Measurements from ENCODE around the gene DCLK2. TPM values are rescaled to one million over a fixed set of nuclear protein-coding genes. Genes with fewer than 3 reads are reported as not detected.

The DCLK2 gene
- total RNA-seq, 2 donors from 2014 or later: 0.20 to 0.42 TPM

- Mint-ChIP-seq H3K27ac (no peak overlapping the region), H3K4me3 (no peak overlapping the region), H3K27me3 (ENCODE audit: insufficient read depth) (no peaks in the 10 kb centered on the region), H3K4me1 (no peaks in the 10 kb centered on the region), H3K36me3 (ENCODE audit: low read depth) (no peaks in the 10 kb centered on the region), H3K9me3 (no peaks in the 10 kb centered on the region)
- Histone ChIP-seq H3K27me3 (ENCODE audit: control insufficient read depth, insufficient read depth, low read length, poor library complexity, severe bottlenecking) (no peaks in the 10 kb centered on the region), H3K4me1 (ENCODE audit: control insufficient read depth, insufficient read depth, low read length) (no peaks in the 10 kb centered on the region), H3K4me3 (ENCODE audit: low read length) (no peak overlapping the region), H3K36me3 (ENCODE audit: control insufficient read depth, insufficient read depth, low read length) (no peaks in the 10 kb centered on the region), H3K9me3 (ENCODE audit: control insufficient read depth, low read length) (no peaks in the 10 kb centered on the region), H3K9ac (ENCODE audit: extremely low read depth, low read length, poor library complexity, severe bottlenecking) (no peak overlapping the region), H3K27ac (ENCODE audit: low read depth, low read length) (no peak overlapping the region)
- WGBS, 2 experiments (ENCODE audit: insufficient coverage in 1 of 2, insufficient read length in 1 of 2): 85 to 94% methylated on average over 4 of the region's 4 CpGs
- no peak for TF ChIP-seq CTCF (conservative IDR thresholded peaks at IDR 0.05)
- DNase-seq: no peak
Measured at GRCh38 chr4:150139297-150139865, 61.1 kb downstream of the DCLK2 start.

- no peak overlapping the region for H3K4me3 Mint-ChIP-seq
- DNase-seq: no peak
- no peaks in the 10 kb centered on the region for H3K27me3 Mint-ChIP-seq (ENCODE audit: insufficient read depth)
- 85 to 94% methylated on average over 2 to 4 of the region's 5 CpGs for WGBS, 2 experiments (ENCODE audit: insufficient coverage in 1 of 2, insufficient read length in 1 of 2)
- no peaks in the 10 kb centered on the region for H3K4me1 Mint-ChIP-seq
- Histone ChIP-seq H3K36me3 (ENCODE audit: control insufficient read depth, insufficient read depth, low read length) (no peaks in the 10 kb centered on the region), H3K4me1 (ENCODE audit: control insufficient read depth, insufficient read depth, low read length) (no peaks in the 10 kb centered on the region), H3K9me3 (ENCODE audit: control insufficient read depth, low read length) (no peaks in the 10 kb centered on the region), H3K4me3 (ENCODE audit: low read length) (no peak overlapping the region), H3K9ac (ENCODE audit: extremely low read depth, low read length, poor library complexity, severe bottlenecking) (no peak overlapping the region), H3K27me3 (ENCODE audit: control insufficient read depth, insufficient read depth, low read length, poor library complexity, severe bottlenecking) (no peaks in the 10 kb centered on the region), H3K27ac (ENCODE audit: low read depth, low read length) (no peak overlapping the region)
- H3K9me3 Mint-ChIP-seq: no peaks in the 10 kb centered on the region
- H3K36me3 Mint-ChIP-seq (ENCODE audit: low read depth): no peaks in the 10 kb centered on the region
- H3K27ac Mint-ChIP-seq: no peak overlapping the region
- no peak for TF ChIP-seq CTCF (conservative IDR thresholded peaks at IDR 0.05)
Measured at GRCh38 chr4:150140774-150141400, 62.6 kb downstream of the DCLK2 start.

- H3K27me3 Mint-ChIP-seq (ENCODE audit: insufficient read depth): no peaks in the 10 kb centered on the region
- Histone ChIP-seq H3K4me1 (ENCODE audit: control insufficient read depth, insufficient read depth, low read length) (no peaks in the 10 kb centered on the region), H3K9me3 (ENCODE audit: control insufficient read depth, low read length) (no peaks in the 10 kb centered on the region), H3K4me3 (ENCODE audit: low read length) (no peak overlapping the region), H3K27ac (ENCODE audit: low read depth, low read length) (no peak overlapping the region), H3K27me3 (ENCODE audit: control insufficient read depth, insufficient read depth, low read length, poor library complexity, severe bottlenecking) (no peaks in the 10 kb centered on the region), H3K36me3 (ENCODE audit: control insufficient read depth, insufficient read depth, low read length) (no peaks in the 10 kb centered on the region), H3K9ac (ENCODE audit: extremely low read depth, low read length, poor library complexity, severe bottlenecking) (no peak overlapping the region)
- no peak for DNase-seq
- 84 to 100% methylated on average over 1 to 2 of the region's 2 CpGs for WGBS, 2 experiments (ENCODE audit: insufficient coverage in 1 of 2, insufficient read length in 1 of 2)
- TF ChIP-seq CTCF (conservative IDR thresholded peaks at IDR 0.05): no peak
- H3K4me3 Mint-ChIP-seq: no peak overlapping the region
- no peaks in the 10 kb centered on the region for H3K9me3 Mint-ChIP-seq
- no peaks in the 10 kb centered on the region for H3K4me1 Mint-ChIP-seq
- no peaks in the 10 kb centered on the region for H3K36me3 Mint-ChIP-seq (ENCODE audit: low read depth)
- no peak overlapping the region for H3K27ac Mint-ChIP-seq
Measured at GRCh38 chr4:150141756-150142155, 63.5 kb downstream of the DCLK2 start.

All from endodermal cell (in vitro differentiated cells).